Right hindlimb (tissue), 1 donor: Measurements from ENCODE around the gene THRSP.

ENCODE experiments used
- DNase-seq: peaks from one replicate; pipeline ENCODE4 v3.0.0-alpha.2; 2018

The THRSP gene

DNA sequence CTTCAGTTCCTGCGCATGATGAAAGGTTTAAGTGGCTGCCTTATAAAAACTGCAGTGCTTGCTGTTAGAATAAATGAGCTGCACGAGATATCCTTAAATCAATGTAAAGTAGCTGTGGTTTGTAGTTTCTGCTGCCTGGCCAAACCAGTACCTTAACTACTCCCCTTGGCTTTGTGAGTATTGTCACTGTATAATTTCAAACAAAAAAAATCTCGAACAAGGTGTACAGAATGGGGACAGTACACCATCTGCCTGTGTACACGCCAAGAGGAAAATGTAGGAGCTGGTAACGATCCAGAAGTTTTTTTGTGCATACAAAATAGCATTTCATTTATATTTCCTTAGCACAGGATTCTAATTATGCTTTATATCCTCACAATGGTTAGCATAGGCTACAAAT, 36.6 kb downstream of the THRSP start:
- DNase-seq = no peak

GRCh38 chr11:78100676-78101472, 37.2 kb downstream of the THRSP start:
- no peak for DNase-seq

- DNase-seq = peak; percentile 33
These were observed 45.7 kb downstream of the THRSP start for GRCh38 chr11:78109081-78110015.

GRCh38 chr11:78110351-78110750, 46.7 kb downstream of the THRSP start:
- DNase-seq = no peak

DNA sequence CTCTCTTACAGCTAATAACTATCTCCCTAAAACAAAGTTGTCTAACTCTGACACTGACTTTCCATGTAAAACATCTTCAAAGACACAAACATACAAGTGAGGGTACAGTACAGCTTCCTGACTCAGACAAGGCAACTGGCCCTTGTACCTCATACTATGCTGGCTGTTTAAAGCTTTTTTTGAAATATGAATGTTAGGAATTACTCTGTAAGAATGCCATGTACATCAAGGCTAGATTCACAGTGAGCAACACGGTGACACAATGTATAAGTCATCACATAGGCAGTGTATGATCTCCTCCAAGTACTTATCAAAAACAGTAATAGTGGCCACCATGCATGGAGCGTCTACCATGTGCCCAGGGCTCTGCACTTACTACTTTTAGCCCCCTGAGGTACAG, 47.2 kb downstream of the THRSP start:
- no peak for DNase-seq

DNA sequence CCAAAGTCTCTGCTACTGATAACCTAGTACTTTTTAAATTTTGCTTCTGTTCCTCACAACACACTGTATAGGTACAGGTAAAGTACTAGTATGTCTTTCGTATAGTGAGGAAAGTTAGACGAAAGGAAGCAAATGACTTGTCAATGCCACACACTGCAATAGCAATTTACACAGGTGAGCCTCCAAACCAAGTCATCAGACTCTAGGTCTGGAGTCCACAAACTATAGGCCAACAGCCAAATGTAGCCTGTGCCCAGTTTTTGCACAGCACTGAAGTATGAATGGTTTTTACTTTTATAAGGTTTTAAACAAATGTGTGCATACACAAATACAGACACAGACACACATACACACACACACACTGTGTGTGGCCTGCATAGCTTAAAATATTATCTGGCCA, 47.6 kb downstream of the THRSP start:
- no peak for DNase-seq

DNA sequence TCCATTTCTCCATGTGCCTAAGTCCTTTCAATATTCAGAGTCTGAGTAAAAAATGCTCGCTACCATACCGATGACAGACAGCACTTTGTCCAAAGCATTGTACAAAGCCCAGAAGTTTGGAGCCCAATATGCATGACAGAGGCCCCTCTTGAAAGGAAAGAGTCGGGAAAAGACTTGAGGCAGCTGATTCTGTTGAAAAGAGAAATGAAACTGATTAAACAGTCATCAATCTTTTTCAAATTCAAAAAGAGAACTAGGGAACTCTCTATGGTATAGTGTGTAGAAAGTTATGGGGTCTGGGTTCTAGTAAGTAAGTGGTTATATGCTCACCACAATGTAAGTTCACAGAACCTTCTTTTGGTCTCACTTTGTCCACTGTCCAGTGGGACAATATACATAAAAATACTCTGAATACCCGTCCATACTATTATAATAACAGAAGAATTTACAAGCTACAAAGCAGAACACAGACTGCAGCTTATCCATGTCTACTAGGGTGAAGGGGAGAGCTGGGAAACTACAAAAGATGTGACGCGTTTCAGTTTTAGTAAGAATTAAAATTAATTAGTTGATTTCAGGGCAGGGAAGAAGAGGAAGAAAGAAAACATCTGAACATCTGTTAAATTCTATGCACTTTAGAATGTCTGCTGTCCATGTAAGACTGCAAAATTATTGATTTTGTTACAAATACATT, 49.1 kb downstream of the THRSP start:
- DNase-seq = no peak
